Vagina (tissue), 2 donors: Measurements from ENCODE around the gene PTCH2.

Experiments
- POLR2A ChIP-seq, 2 donors: fragments of 450-650 bp; IDR thresholded peaks; one replicate each; pipeline ENCODE4 v1.6.1; 2017; ENCODE audit warnings: antibody characterized with exemption in 2 of 2, mild to moderate bottlenecking in 2 of 2, moderate library complexity in 2 of 2
- TF ChIP-seq, protein P1 (sequence below), 3 experiments: fragments of 450-650 bp in 2 of 3; fragments of 200-600 bp in 1 of 3; sonication (generic) in 1 of 3; IDR thresholded peaks; one replicate each; pipeline ENCODE4 v1.5.1; 2017 to 2019; ENCODE audit warnings: antibody characterized with exemption in 3 of 3, mild to moderate bottlenecking in 2 of 3, moderate library complexity in 2 of 3

DNA sequence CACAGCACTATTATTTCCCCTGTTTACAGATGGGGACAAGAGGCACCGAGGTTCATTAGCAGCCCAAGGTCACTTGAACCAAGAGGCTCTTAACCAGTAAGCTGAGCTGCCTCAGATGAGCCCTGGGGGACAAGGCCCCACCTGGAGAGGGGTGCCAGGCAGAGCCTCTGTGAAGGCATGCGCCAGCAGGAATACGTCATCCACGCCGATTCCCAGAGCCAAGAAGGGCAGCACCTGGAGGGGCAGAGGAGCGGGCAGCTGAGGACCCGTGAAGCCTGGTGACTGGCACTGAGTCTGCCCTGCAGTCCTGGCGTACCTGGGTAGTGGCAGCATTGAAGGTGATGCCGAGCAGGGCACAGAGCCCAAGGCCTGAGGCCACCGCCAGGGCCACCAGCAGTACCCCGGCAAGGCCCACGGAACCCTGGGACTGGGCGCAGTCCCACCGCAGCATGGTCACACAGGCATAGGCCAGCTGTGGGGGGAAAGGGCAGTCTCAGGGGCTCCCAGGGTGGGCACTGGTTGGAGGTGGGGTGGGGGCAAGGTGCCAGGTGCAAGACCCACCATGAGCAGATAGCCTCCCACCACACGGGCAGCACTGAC lies 14.1 kb downstream of the PTCH2 start:
- TF ChIP-seq, protein P1, sequence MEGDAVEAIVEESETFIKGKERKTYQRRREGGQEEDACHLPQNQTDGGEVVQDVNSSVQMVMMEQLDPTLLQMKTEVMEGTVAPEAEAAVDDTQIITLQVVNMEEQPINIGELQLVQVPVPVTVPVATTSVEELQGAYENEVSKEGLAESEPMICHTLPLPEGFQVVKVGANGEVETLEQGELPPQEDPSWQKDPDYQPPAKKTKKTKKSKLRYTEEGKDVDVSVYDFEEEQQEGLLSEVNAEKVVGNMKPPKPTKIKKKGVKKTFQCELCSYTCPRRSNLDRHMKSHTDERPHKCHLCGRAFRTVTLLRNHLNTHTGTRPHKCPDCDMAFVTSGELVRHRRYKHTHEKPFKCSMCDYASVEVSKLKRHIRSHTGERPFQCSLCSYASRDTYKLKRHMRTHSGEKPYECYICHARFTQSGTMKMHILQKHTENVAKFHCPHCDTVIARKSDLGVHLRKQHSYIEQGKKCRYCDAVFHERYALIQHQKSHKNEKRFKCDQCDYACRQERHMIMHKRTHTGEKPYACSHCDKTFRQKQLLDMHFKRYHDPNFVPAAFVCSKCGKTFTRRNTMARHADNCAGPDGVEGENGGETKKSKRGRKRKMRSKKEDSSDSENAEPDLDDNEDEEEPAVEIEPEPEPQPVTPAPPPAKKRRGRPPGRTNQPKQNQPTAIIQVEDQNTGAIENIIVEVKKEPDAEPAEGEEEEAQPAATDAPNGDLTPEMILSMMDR (IDR thresholded peaks at IDR 0.05), result no peak
- no peak for TF ChIP-seq POLR2A (IDR thresholded peaks at IDR 0.05)
